DND-41 (cell line): ENCODE results near the gene AVEN.

Source experiments
- CTCF ChIP-seq: IDR thresholded peaks from 2 replicates; pipeline ENCODE4 v1.5.1; 2012; ENCODE audit warnings: borderline replicate concordance, low read length, moderate library complexity, mild to moderate bottlenecking; ENCODE audit not compliant: poor library complexity, severe bottlenecking; ENCODE audit errors: extremely low read depth
- EZH2 ChIP-seq: IDR thresholded peaks from 3 replicates; pipeline ENCODE4 v1.6.1; 2012; ENCODE audit warnings: borderline replicate concordance, low read depth, mild to moderate bottlenecking, moderate library complexity, low read length, inconsistent platforms; ENCODE audit not compliant: severe bottlenecking

DNA sequence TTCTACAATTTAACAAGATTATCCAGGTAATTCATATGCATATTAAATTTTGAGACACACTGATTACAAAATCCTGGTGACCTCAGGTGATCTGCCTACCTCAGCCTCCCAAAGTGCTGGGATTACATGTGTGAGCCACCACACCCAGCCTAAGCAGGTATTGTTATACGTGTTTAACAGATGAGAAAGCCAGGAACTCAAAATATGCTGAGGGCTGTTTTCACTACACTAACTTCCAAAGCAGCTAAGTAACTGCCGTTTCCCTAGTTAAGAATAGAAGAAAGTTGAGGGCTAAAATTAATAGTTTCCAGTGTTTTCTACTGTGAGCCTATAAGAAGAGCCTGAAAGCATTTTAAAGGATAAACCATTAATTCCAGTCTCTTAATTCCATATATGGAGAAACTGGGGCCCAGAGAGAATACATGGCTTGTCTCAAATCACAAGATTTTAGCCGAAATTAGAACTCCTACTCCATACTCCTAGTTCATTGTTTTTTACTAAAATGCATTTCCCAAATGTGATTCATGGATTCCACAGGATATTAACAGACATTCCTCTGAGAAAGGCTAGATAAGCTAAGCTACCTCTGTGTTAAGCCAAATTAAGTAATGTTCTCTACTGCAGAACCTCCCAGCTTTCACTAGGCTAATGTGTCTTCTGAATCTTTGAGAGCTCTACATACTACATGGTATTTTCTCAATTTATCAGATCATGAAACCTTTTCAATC is 17.0 kb upstream of the AVEN start:
- TF ChIP-seq CTCF (no peak), EZH2 (no peak)
